Neural progenitor cell (in vitro differentiated cells): ENCODE measurements around the gene FYN.
"Not testable (repeated sequence)": the region's sequence is repeated elsewhere in the genome, so short reads cannot be mapped to it uniquely, and the experiment has no call there.

Experiments used
- EZH2 ChIP-seq: fragments of 200-600 bp; sonication (generic); IDR thresholded peaks from 2 replicates; pipeline ENCODE4 v1.6.1; 2017; ENCODE audit warnings: antibody characterized with exemption, mild to moderate bottlenecking, moderate library complexity
- EZH2phosphoT487 ChIP-seq: fragments of 200-600 bp; sonication (generic); IDR thresholded peaks from 2 replicates; pipeline ENCODE4 v1.6.1; 2017; ENCODE audit warnings: antibody characterized with exemption
- TF ChIP-seq, protein P1 (sequence below): fragments of 200-600 bp; sonication (generic); IDR thresholded peaks from 2 replicates; pipeline ENCODE4 v1.5.1; 2017; ENCODE audit warnings: antibody characterized with exemption, mild to moderate bottlenecking

GRCh38 chr6:111786151-111786550, 87.1 kb downstream of the FYN start:
- TF ChIP-seq, protein P1, sequence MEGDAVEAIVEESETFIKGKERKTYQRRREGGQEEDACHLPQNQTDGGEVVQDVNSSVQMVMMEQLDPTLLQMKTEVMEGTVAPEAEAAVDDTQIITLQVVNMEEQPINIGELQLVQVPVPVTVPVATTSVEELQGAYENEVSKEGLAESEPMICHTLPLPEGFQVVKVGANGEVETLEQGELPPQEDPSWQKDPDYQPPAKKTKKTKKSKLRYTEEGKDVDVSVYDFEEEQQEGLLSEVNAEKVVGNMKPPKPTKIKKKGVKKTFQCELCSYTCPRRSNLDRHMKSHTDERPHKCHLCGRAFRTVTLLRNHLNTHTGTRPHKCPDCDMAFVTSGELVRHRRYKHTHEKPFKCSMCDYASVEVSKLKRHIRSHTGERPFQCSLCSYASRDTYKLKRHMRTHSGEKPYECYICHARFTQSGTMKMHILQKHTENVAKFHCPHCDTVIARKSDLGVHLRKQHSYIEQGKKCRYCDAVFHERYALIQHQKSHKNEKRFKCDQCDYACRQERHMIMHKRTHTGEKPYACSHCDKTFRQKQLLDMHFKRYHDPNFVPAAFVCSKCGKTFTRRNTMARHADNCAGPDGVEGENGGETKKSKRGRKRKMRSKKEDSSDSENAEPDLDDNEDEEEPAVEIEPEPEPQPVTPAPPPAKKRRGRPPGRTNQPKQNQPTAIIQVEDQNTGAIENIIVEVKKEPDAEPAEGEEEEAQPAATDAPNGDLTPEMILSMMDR: not testable (repeated sequence)
- not testable (repeated sequence) for TF ChIP-seq EZH2phosphoT487, EZH2
